Spleen (tissue), 7 donors: ENCODE results near the gene CDON.

Experiments
- POLR2A ChIP-seq, 3 donors: fragments of 450-650 bp; IDR thresholded peaks; one replicate each; pipeline ENCODE4 v1.5.1; 2017; ENCODE audit warnings: antibody characterized with exemption in 3 of 3, mild to moderate bottlenecking in 1 of 3
- POLR2AphosphoS5 ChIP-seq, 3 donors: sonication (generic); formaldehyde crosslinking; IDR thresholded peaks; one replicate each; pipeline ENCODE4 v1.5.1; 2017; ENCODE audit warnings: antibody characterized with exemption in 3 of 3
- TF ChIP-seq, protein P1 (sequence below), 11 experiments: fragments of 200-600 bp in 7 of 11; fragments of 450-650 bp in 4 of 11; sonication (generic) in 4 of 11; IDR thresholded peaks in 8 of 11; conservative IDR thresholded peaks in 3 of 11; 1 replicate in 7 of 11; 2 replicates in 4 of 11; pipeline versions ENCODE4 v1.4.0 to v1.8.0; 2016 to 2021; ENCODE audit warnings: antibody characterized with exemption in 11 of 11, inconsistent platforms in 4 of 11, mild to moderate bottlenecking in 1 of 11
- donor health status: DM: no; HTN: no; CAD: no; lungs with moderate emphysema.
- donor health status: DM: no; HTN: no; CAD: no.
- donor health status: DM: no; HTN: no; CAD: no.

DNA sequence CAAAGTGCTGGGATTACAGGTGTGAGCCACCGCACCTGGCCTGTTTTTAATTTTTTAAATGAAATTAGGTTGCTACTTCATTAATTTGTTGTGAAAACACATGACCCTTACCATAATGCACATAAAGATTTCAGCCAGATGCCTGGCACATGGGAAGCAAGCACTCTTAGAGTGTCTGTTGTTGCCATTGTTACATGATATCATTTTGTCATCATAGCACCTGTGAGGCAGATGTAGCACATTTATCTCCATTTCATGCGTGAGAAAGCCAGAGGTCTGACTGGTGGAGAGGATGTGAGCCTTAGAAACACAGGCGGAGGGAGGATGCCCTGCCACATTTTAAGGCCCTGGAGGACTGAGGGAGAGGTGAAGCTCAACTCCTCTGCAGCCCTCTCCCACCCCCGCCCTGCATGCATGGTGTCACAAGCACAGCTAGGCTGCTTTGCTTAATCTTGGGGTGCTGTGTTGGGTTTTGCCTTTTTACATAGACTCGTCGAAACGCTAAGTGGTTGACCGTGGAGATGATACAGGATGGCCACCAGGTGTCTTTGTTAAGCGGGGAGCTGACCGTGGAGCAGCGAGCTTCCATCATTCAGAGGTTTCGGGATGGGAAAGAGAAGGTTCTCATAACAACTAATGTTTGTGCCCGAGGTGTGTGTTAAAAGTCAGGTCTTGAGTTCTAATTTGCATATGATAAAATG is 144.4 kb downstream of the CDON start:
- TF ChIP-seq POLR2AphosphoS5 (IDR thresholded peaks at IDR 0.05) (no peak), POLR2A (IDR thresholded peaks at IDR 0.05) (no peak)
- TF ChIP-seq, protein P1, sequence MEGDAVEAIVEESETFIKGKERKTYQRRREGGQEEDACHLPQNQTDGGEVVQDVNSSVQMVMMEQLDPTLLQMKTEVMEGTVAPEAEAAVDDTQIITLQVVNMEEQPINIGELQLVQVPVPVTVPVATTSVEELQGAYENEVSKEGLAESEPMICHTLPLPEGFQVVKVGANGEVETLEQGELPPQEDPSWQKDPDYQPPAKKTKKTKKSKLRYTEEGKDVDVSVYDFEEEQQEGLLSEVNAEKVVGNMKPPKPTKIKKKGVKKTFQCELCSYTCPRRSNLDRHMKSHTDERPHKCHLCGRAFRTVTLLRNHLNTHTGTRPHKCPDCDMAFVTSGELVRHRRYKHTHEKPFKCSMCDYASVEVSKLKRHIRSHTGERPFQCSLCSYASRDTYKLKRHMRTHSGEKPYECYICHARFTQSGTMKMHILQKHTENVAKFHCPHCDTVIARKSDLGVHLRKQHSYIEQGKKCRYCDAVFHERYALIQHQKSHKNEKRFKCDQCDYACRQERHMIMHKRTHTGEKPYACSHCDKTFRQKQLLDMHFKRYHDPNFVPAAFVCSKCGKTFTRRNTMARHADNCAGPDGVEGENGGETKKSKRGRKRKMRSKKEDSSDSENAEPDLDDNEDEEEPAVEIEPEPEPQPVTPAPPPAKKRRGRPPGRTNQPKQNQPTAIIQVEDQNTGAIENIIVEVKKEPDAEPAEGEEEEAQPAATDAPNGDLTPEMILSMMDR (IDR thresholded peaks at IDR 0.05 in 8 of 11, conservative IDR thresholded peaks at IDR 0.05 in 3 of 11), result no peak
